ENCODE results near the gene ZDHHC22. TPM values are rescaled to one million over a fixed set of nuclear protein-coding genes. Genes with fewer than 3 reads are reported as not detected.

ZDHHC22 gene
- total and polyA plus RNA-seq, 4 experiments from 2014 or later = not detected

GRCh38 chr14:77099425-77100167, 42.0 kb downstream of the ZDHHC22 start:
- peak overlapping the region; percentile 85 to 95 (median 91) for H3K4me3 Mint-ChIP-seq
- H3K27me3 Mint-ChIP-seq = no peaks in the 10 kb centered on the region
- peak overlapping the region; percentile 26 to 98 (median 95) for H3K27ac Mint-ChIP-seq
- Histone ChIP-seq H3K36me3 (ENCODE audit: insufficient read depth, low read length) (no peaks in the 10 kb centered on the region), H3K4me3 (ENCODE audit: low read length in 2 of 2) (no peak overlapping the region), H3K9me3 (ENCODE audit: control insufficient read depth in 1 of 2, low read length in 2 of 2) (no peaks in the 10 kb centered on the region), H3K27ac (ENCODE audit: low read depth, low read length) (no peak overlapping the region), H3K27me3 (ENCODE audit: insufficient read depth, low read length) (no peaks in the 10 kb centered on the region), H3K4me1 (ENCODE audit: insufficient read depth, low read length) (peaks cover 31% of the 10 kb centered on the region)
- DNase-seq = no peak
- H3K4me1 Mint-ChIP-seq = peaks cover 26 to 47% (median 36%) of the 10 kb centered on the region in 4 donors
- H3K36me3 Mint-ChIP-seq = peaks cover 4 to 13% of the 10 kb centered on the region in 2 donors
- intact Hi-C loops (cut with micrococcal nuclease) = loop anchor here (2.0 to 10.0 kb wide), 3 partner anchors 143 to 1115 kb away; partner anchors contain the start of genes GPATCH2L, IFT43 and TGFB3
- POLR2A ChIA-PET (ENCODE audit: partially characterized antibody) = interaction anchor here (1.0 to 6.9 kb wide), 5 partner anchors 15 to 288 kb away, joined by 4 to 154 read pairs (median 7); partner anchors contain the start of genes GSTZ1 and POMT2
- H3K9me3 Mint-ChIP-seq = no peaks in the 10 kb centered on the region
- CTCF ChIA-PET (ENCODE audit: partially characterized antibody) = interaction anchor here (1.0 to 11.0 kb wide), 12 partner anchors 8 to 391 kb away, joined by 3 to 183 read pairs (median 6); no protein-coding TSS in a partner anchor

DNA sequence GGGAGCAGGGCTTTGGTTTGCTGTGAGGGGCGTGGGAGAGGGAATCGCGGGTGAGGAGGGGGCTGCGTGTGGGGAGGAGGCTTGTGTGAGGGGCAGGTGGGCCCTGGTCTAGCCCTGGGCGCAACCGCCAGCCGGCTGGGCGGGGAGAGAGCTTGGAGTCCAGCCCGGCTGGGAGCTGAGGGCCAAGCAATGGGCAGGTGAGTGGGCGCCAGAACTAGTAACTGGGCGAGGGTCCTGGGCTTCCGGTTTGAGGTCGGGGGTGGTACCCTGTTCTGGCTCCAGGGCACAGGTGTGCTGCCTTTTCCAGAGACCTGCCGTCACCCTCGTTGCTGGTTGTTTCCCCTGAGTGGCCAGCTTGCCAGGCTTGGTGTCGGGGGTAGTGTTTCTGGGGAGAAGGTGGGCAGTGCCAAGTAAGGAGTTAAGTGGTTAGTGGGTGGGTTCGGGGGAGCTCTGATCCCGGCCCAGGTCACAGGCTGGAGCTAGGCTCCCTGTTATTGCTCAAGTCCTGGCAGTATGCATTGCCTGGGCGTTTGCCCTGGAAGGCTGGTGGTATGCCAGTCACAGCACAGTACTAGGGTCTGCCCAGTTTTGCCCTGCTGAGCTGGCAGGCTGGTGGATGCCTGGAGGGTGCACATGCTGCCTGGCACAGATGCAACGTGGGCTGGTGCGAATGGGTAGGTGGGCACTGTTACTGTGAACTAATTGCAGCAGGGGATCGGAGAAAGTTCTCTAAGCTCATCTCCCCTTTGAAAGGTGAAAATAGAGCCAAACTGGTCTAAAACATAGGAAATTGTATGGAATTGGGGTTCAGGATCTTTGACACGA, 42.9 kb downstream of the ZDHHC22 start:
- Mint-ChIP-seq H3K27me3 (no peaks in the 10 kb centered on the region), H3K4me1 (peaks cover 25 to 48% (median 36%) of the 10 kb centered on the region in 4 donors), H3K36me3 (peaks cover 2 to 9% of the 10 kb centered on the region in 2 donors), H3K4me3 (peak overlapping the region; percentile 85 to 95 (median 91)), H3K27ac (peak overlapping the region; percentile 94 to 99 (median 98)), H3K9me3 (no peaks in the 10 kb centered on the region)
- Histone ChIP-seq H3K4me1 (ENCODE audit: insufficient read depth, low read length) (peaks cover 31% of the 10 kb centered on the region), H3K9me3 (ENCODE audit: control insufficient read depth in 1 of 2, low read length in 2 of 2) (no peaks in the 10 kb centered on the region), H3K27ac (ENCODE audit: low read depth, low read length) (peak overlapping the region; percentile 95), H3K36me3 (ENCODE audit: insufficient read depth, low read length) (no peaks in the 10 kb centered on the region), H3K4me3 (ENCODE audit: low read length in 2 of 2) (peak overlapping the region; percentile 81 to 90), H3K27me3 (ENCODE audit: insufficient read depth, low read length) (no peaks in the 10 kb centered on the region)
- POLR2A ChIA-PET (ENCODE audit: partially characterized antibody) = interaction anchor here (0.6 to 6.9 kb wide), 13 partner anchors 9 to 1841 kb away, joined by 3 to 154 read pairs (median 4); partner anchors contain the start of genes GSTZ1, POMT2, SAMD15 and TMED8
- intact Hi-C loops (cut with micrococcal nuclease) = loop anchor here (1.0 to 10.0 kb wide), 11 partner anchors 22 to 1114 kb away; partner anchors contain the start of genes ANGEL1, GPATCH2L, GSTZ1 and IFT43
- CTCF ChIA-PET (ENCODE audit: partially characterized antibody) = interaction anchor here (1.0 to 11.0 kb wide), 11 partner anchors 10 to 390 kb away, joined by 3 to 183 read pairs (median 7); no protein-coding TSS in a partner anchor
- DNase-seq = peak in 2 of 5 donors; percentile 22 to 40

DNA sequence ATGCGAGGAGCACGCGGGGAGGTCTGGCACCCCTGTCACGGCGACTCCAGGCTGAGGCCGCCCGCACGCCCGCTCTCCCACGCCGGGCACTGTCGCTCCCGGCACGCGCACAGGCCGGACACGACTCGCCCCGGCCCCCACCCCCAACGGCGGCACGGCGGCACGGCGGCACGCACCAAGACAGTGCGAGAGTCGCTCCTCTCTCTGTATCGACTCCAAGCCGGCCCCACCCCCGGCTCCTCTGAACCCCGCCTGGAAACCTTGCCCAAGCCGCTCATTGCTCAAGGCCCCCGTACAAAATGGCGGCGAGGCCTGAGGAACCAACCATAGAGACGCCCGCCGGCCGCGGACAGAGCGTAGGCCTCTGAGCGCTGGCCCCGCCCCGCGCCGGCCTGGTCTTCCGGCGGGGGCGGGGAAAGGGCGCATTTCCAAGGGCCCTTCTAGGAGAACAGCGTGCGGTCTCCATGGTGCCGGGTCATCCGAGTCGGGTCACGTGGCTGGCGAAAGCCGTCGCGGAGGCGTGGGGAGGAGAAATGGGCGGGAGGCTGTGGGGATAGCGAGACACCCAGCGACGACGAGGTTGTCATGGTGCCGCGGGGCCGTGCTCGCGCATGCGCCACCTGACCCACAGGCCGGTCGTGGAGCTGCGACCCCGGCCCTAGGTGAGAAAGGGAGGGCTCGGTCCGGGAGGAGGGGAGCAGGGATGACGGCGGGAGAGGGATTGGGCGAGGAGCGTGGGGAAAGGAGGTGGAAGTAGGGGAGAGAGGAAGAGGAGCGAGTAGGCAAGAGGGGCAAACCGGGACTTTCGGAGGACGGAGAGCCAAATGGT, 43.7 kb downstream of the ZDHHC22 start, which contains the start of gene CIPC:
Gene CIPC, plus strand, starts transcription at position 559 of the 829 bp plus-strand sequence. CDS start 7,451 bp downstream, outside the sequence.
- Histone ChIP-seq H3K27me3 (ENCODE audit: insufficient read depth, low read length) (no peaks in the 10 kb centered on the region), H3K9me3 (ENCODE audit: control insufficient read depth in 1 of 2, low read length in 2 of 2) (no peaks in the 10 kb centered on the region), H3K36me3 (ENCODE audit: insufficient read depth, low read length) (no peaks in the 10 kb centered on the region), H3K27ac (ENCODE audit: low read depth, low read length) (peak within 1 kb of the TSS; percentile 95), H3K4me3 (ENCODE audit: low read length in 2 of 2) (peak within 1 kb of the TSS; percentile 81 to 90), H3K4me1 (ENCODE audit: insufficient read depth, low read length) (peaks cover 31% of the 10 kb centered on the region)
- no peaks in the 10 kb centered on the region for H3K27me3 Mint-ChIP-seq
- CTCF ChIA-PET (ENCODE audit: partially characterized antibody) = interaction anchor here (0.9 to 14.9 kb wide), 14 partner anchors 11 to 225 kb away, joined by 3 to 186 read pairs (median 10); no protein-coding TSS in a partner anchor
- intact Hi-C loops (cut with micrococcal nuclease) = loop anchor here (1.0 to 10.0 kb wide), 11 partner anchors 22 to 1113 kb away; partner anchors contain the start of genes ANGEL1, GPATCH2L, GSTZ1 and IFT43
- peaks cover 25 to 48% (median 36%) of the 10 kb centered on the region in 4 donors for H3K4me1 Mint-ChIP-seq
- POLR2A ChIA-PET (ENCODE audit: partially characterized antibody) = interaction anchor here (0.6 to 6.9 kb wide), 13 partner anchors 10 to 1840 kb away, joined by 3 to 154 read pairs (median 5); partner anchors contain the start of genes GSTZ1, POMT2, SAMD15 and TMED8
- H3K9me3 Mint-ChIP-seq = no peaks in the 10 kb centered on the region
- peak within 1 kb of the TSS; percentile 85 to 95 (median 91) for H3K4me3 Mint-ChIP-seq
- H3K36me3 Mint-ChIP-seq = peaks cover 0 to 8% of the 10 kb centered on the region in 2 donors
- DNase-seq = peak; percentile 98 to 99 (median 99)
- H3K27ac Mint-ChIP-seq = peak within 1 kb of the TSS; percentile 94 to 99 (median 98)

DNA sequence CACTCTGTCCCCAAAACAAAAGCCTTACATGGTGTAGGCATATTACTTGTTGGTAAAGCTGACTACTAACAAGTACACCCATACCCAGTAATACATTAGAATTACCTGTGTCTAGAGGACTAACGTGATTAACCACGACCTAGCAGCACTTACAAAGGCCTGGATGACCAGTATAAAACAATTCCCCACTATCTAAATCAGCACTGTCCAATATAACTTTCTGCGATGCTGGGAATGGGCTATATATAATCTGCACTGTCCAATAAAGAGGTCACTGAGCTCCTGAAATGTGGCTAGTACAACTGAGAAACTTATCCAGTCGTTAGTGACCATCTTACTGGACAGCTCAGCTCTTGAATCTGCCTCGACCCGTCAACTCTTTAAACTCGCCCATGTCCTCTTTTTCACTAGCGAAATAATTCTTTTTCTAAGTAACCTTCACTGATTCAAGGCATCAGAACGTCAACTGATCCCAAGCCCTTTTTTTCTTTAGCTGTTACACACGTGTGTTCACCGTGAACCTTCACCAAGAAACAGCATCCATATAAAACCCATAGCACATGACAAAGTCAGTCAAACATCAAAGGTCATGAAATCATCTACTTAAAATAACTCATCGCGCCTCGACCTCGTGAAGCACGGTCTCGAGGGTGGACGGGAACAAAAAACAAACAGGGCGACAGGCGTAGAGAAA, 44.4 kb downstream of the ZDHHC22 start:
- Histone ChIP-seq H3K27ac (ENCODE audit: low read depth, low read length) (peak overlapping the region; percentile 95), H3K9me3 (ENCODE audit: control insufficient read depth in 1 of 2, low read length in 2 of 2) (no peaks in the 10 kb centered on the region), H3K27me3 (ENCODE audit: insufficient read depth, low read length) (no peaks in the 10 kb centered on the region), H3K36me3 (ENCODE audit: insufficient read depth, low read length) (no peaks in the 10 kb centered on the region), H3K4me3 (ENCODE audit: low read length in 2 of 2) (peak overlapping the region; percentile 59 to 76), H3K4me1 (ENCODE audit: insufficient read depth, low read length) (peaks cover 31% of the 10 kb centered on the region)
- CTCF ChIA-PET (ENCODE audit: partially characterized antibody) = interaction anchor here (0.9 to 14.9 kb wide), 13 partner anchors 13 to 387 kb away, joined by 3 to 186 read pairs (median 5); no protein-coding TSS in a partner anchor
- H3K4me3 Mint-ChIP-seq = peak overlapping the region; percentile 85 to 95 (median 91)
- H3K9me3 Mint-ChIP-seq = no peaks in the 10 kb centered on the region
- peaks cover 0 to 8% of the 10 kb centered on the region in 2 donors for H3K36me3 Mint-ChIP-seq
- POLR2A ChIA-PET (ENCODE audit: partially characterized antibody) = interaction anchor here (1.1 to 6.9 kb wide), 4 partner anchors 13 to 285 kb away, joined by 5 to 154 read pairs (median 10); partner anchors contain the start of gene ANGEL1
- H3K27me3 Mint-ChIP-seq = no peaks in the 10 kb centered on the region
- no peak for DNase-seq
- H3K27ac Mint-ChIP-seq = peak overlapping the region; percentile 94 to 99 (median 97)
- H3K4me1 Mint-ChIP-seq = peaks cover 25 to 48% (median 36%) of the 10 kb centered on the region in 4 donors
- intact Hi-C loops (cut with micrococcal nuclease) = loop anchor here (5.0 to 10.0 kb wide), 2 partner anchors 945 to 1112 kb away; partner anchors contain the start of genes GPATCH2L, IFT43 and TGFB3

DNA sequence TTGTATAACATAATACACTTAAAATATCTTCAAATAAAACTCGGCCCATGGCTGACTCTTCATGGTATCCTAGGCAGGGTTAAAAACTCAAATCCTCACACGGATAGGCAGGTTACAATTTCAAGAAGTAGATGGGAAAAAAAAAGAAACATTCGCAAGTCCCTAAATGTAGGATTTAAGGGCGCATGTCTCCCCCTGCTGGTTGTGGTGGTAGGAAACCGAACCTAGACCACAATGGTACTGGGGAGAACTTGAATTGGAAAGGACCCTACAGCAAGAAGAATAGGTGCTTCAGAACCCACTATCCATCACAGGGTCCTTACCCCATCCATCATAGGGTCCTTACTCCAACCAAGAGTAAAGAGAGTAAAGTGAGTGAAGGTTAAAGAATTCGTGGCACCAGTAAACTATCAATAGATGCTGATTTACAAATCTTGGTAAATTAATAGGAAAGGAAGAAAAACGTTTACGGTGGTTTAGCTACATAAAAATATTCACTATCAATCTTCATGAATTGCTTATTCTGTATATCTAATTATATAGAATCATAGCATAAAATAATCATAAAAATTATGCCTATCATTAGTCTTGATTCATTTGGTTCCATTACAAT, 46.8 kb downstream of the ZDHHC22 start:
- Mint-ChIP-seq H3K27me3 (peaks cover 0 to 1% of the 10 kb centered on the region in 2 donors), H3K36me3 (peaks cover 9 to 12% of the 10 kb centered on the region in 2 donors), H3K4me3 (peak overlapping the region in 3 of 8 donors; percentile 40 to 79 (median 44)), H3K4me1 (peaks cover 22 to 44% (median 33%) of the 10 kb centered on the region in 4 donors), H3K9me3 (peaks cover 6 to 17% (median 12%) of the 10 kb centered on the region in 8 donors), H3K27ac (peak overlapping the region in 6 of 7 donors; percentile 71 to 90 (median 86))
- H3K27me3 ChIP-seq (ENCODE audit: insufficient read depth, low read length) = no peaks in the 10 kb centered on the region
- POLR2A ChIA-PET (ENCODE audit: partially characterized antibody) = interaction anchor here (0.9 to 6.9 kb wide), 4 partner anchors 26 to 282 kb away, joined by 3 to 154 read pairs (median 3); partner anchors contain the start of gene ANGEL1
- intact Hi-C loops (cut with micrococcal nuclease) = loop anchor here (1.0 to 10.0 kb wide), 4 partner anchors 24 to 1110 kb away; partner anchors contain the start of genes GPATCH2L, IFT43 and TGFB3
- CTCF ChIA-PET (ENCODE audit: partially characterized antibody) = interaction anchor here (0.7 to 14.9 kb wide), 25 partner anchors 8 to 390 kb away, joined by 3 to 186 read pairs (median 4); no protein-coding TSS in a partner anchor
- H3K4me3 ChIP-seq (ENCODE audit: low read length in 2 of 2) = no peak overlapping the region
- H3K36me3 ChIP-seq (ENCODE audit: insufficient read depth, low read length) = no peaks in the 10 kb centered on the region
- H3K4me1 ChIP-seq (ENCODE audit: insufficient read depth, low read length) = peaks cover 25% of the 10 kb centered on the region
- no peak overlapping the region for H3K27ac ChIP-seq (ENCODE audit: low read depth, low read length)
- DNase-seq = peak; percentile 67 to 79 (median 72)
- peaks cover 0 to 4% of the 10 kb centered on the region in 2 donors for H3K9me3 ChIP-seq (ENCODE audit: control insufficient read depth in 1 of 2, low read length in 2 of 2)
